ENCODE results near the gene TMEM178A.

GRCh38 chr2:39762448-39762847 lies 96.7 kb downstream of the TMEM178A start:
- TF ChIP-seq CTCF (IDR thresholded peaks at IDR 0.05; ENCODE audit: low read depth, low read length, poor library complexity, severe bottlenecking) (no peak), EZH2phosphoT487 (IDR thresholded peaks at IDR 0.05; ENCODE audit: borderline replicate concordance, low read length) (no peak)
